Right hindlimb (tissue), 1 donor: ENCODE data around the gene RFC4.
"Not testable (repeated sequence)": the region's sequence is repeated elsewhere in the genome, so short reads cannot be mapped to it uniquely, and the experiment has no call there.

Experiments used
- DNase-seq: peaks from one replicate; pipeline ENCODE4 v3.0.0-alpha.2; 2018

RFC4 gene

DNA sequence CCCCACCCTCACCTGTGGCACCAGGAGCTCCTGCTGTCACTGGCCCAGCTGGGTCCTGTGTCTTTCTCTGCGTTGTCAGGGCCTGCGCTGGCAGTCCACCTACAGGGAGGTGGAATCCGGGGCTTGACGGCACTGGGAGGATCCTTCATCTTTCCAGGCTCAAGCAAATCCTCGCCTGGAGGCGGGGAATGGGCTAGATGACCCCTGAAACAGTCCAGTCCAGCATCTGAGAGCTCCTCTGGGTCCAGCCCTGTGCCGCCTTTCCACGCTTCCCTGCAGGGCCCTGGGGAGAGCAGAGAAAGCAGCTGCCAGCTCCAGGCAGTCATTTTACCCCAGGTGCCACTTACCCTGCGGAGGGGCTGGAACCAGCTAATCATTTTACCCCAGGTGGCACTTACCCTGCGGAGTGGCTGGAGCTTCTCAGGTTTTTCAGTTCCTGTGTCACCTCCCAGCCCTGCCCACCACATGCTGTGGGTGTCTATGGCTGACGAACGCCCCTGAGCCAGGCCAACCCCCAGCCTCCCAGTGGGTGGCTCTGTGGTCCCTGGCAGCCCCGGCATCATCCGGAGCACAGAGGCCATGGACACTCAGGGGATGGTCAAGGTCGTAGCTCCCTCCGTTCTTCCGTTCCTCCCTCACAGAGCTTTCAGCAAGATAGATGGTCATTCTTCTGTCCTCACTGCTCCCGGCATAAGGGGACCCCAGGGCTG is 18.3 kb upstream of the RFC4 start:
- DNase-seq: no peak

DNA sequence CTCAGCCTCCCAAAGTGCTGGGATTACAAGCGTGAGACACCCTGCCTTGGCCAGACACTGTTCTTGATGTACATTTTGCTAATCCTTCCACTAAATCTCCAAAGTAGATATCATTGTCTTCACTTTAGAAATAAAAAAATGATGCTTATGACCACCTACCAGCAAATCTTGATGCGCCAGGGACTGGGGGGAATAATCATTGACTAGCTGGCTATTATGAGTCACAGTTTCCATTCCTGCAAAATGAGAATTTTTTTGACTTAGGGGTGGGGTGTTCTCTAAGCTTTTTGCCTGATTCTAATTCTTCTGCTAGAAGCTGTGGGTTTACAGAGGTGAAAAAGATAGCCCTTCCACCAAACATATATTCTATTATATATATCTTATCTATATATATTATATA is 17.1 kb upstream of the RFC4 start:
- no peak for DNase-seq

DNA sequence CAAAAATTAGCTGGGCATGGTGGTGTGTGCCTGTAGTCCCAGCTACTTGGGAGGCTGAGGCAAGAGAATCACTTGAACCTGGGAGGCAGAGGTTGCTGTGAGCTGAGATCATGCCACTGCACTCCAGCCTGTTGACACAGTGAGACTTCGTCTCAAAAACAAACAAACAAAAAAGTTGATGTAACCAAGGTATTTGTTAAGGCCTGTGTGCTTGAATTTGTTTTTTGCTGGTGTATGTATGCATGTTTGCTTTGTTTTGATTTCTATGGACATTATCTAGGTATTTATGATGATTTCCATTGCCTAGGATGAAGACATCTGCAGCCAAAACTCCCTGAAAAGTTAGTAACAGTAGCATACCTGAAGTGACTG is 16.1 kb upstream of the RFC4 start:
- DNase-seq: not testable (repeated sequence)

- no peak for DNase-seq
Observed at GRCh38 chr3:186821429-186822387, 15.4 kb upstream of the RFC4 start.

DNA sequence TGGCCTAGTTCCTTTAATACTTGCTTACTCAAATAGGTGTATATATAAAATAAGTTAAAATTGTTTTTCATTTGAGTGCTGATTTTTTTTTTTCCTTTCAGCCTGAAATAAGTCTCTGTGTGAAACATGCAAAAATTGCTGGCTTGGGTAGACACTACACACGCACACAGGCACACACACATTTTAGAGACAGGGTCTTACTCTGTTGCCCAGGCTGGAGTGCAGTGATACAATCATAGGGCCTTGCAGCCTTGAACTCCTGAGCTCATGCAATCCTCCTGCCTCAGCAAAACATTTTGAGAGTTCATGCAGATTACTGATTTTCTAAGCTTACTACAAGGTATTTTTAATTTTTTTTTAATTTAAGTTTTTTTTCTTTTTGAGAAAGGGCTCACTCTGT is 12.7 kb upstream of the RFC4 start:
- no peak for DNase-seq

GRCh38 chr3:186818516-186818915 is 12.2 kb upstream of the RFC4 start:
- no peak for DNase-seq

DNA sequence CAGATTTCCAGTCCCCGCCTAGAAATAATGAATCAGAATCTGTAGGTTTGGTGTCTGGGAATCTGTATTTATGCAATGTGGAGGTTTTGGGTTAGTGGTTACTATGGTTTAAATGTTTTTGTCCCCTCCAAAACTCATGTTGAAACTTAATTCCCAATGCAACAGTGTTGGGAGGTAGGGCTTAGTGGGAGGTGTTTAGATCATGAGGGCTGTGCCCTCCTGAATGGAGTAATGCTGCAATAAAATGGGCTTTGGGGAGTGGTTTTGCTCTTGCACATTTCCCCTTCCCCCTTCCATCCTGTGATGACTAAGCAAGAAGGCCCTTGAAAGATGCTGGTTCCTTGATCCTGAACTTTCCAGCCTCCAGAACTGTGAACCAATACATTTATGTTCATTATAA is 9.2 kb upstream of the RFC4 start:
- no peak for DNase-seq

DNA sequence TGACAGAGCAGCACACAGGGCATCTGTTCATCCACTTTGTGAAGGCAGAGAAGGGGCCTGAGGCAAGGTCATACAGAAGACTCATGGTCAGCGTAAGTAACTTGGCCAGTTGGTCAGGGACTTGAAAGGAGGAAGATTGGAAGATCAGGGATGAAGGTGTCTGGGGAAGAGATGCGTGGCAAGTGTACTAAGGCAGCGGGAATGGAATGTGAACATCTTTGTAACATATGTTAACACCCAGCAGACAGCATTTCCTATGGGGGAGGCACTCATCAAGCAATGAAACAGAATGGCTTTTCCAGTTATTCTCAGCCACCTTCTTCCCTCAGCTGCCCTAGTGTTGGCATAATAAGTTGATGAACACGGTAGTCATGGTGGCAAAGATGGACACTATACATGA is 7.8 kb upstream of the RFC4 start:
- no peak for DNase-seq

DNA sequence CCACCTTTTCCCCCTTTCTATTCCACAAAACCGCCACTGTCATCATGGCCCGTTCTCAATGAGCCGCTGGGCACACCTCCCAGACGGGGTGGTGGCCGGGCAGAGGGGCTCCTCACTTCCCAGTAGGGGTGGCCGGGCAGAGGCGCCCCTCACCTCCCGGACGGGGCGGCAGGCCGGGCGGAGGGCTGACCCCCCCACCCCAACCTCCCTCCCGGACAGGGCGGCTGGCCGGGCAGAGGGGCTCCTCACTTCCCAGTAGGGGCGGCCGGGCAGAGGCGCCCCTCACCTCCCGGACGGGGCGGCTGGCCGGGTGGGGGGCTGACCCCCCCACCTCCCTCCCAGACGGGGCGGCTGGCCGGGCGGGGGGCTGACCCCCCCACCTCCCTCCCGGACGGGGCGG is 5.0 kb upstream of the RFC4 start:
- not testable (repeated sequence) for DNase-seq

- DNase-seq: no peak
Observed at GRCh38 chr3:186810336-186810996, 4.2 kb upstream of the RFC4 start.

DNA sequence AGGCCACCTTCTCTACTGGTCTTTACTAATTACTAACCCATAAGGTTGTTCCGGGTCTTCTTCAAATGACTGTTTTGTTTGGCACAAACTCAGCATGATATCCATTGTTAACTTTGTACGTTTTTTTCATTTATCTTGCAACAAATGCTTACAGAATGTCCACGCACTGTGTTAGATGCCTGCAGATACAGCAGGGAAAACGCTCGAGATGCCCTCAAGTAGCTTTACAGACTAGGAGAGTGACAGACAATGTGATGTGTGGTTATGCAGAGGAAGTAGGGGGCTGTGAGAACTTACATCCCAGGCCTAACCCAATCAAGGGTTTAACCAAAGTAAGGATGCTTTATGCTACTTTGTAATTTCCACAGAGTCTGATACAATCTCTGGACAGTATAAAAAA is 949 bp upstream of the RFC4 start:
- DNase-seq: no peak

DNA sequence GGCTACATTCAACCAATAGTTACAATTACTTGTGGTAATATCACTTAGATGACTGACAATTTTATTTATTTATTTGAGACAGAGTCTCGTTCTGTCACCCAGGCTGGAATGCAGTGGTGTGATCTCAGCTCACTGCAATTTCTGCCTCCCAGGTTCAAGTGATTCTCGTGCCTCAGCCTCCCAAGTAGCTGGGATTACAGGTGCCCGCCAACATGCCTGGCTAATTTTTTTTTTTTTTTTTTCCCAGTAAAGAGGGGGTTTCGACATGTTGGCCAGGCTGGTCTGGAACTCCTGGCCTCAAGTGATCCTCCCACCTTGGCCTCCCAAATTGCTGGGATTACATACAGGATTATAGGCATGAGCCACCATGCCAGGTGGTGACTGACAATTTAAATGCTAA is 2.8 kb downstream of the RFC4 start:
- DNase-seq: not testable (repeated sequence)

DNA sequence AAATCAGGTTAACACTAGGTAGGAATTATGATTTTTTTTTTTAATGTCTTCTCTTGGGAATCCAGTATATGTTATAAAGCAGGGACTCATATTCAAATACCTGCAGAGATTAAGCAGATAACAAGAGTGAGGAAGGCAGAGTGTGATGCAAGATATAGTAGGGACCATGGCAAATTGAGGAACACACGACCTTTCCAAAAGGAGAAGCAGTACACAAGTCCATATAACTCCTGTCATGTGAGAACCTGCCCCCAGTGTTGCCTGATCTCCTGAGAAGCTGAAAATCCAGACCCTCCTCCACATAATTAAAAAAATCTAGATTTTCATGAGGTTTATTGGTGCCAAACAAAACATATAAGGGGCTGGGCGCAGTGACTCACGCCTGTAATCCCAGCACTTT is 3.6 kb downstream of the RFC4 start:
- no peak for DNase-seq

- DNase-seq: no peak
Observed at GRCh38 chr3:186800285-186800684, 6.0 kb downstream of the RFC4 start.

DNA sequence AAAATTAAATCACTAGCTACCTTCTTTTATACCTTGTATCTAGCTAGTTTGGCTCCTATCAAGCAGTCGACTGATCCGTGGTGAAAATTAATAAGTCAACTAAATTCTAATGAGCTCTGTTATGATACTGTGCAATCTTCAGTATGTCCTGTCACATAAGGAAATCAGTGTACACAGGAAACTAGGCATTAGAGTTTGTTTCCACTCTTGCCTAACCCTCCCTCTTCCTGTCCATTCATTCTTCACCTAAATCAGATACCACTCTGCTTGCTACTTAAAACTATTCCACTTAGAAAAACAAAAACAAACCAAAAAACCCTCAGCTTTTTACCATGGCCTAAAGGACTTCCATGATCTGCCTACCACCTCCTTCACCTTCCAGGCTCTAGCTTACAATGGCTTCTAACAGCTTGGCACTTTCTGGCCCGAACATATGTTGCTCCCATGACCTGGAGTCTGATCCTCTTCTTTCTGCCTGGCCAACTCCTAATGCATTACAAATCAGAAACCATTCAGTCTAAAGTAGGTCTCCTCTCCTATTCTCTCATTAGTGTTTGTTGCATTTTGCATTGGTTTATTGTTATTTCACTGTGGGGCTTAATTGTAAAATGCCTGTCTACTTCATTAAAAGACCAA is 7.9 kb downstream of the RFC4 start:
- no peak for DNase-seq

GRCh38 chr3:186790261-186790981 is 15.9 kb downstream of the RFC4 start:
- no peak for DNase-seq

DNA sequence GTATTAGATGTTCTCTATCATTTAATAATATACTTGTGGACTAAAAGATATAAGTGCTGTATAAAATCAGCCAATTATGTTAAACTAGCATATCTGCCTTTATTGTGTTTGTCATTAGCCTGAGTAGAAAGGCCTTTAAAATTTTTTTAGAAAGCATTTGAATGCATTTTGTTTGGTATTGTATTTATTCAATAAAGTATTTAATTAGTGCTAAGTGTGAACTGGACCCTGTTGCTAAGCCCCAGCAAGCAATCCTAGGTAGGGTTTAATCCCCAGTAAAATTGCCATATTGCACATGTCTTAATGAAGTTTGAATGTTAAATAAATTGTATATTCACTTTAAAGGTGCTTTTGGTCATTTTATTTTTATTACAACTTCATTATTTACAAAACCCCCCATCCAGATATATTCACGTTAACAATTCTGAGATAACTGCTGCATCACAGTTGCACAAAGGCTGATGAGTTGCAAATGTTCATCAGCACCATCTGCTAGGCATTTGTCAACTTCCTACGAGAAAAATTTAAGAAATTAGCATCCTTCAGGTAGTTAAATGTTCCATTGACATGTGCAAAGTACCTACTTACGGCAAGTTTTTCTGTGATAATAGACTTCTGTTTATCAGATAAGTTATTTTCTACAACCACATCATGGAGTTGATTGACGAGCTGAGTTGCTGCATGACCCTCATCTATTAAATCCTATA is 16.6 kb downstream of the RFC4 start:
- no peak for DNase-seq

DNA sequence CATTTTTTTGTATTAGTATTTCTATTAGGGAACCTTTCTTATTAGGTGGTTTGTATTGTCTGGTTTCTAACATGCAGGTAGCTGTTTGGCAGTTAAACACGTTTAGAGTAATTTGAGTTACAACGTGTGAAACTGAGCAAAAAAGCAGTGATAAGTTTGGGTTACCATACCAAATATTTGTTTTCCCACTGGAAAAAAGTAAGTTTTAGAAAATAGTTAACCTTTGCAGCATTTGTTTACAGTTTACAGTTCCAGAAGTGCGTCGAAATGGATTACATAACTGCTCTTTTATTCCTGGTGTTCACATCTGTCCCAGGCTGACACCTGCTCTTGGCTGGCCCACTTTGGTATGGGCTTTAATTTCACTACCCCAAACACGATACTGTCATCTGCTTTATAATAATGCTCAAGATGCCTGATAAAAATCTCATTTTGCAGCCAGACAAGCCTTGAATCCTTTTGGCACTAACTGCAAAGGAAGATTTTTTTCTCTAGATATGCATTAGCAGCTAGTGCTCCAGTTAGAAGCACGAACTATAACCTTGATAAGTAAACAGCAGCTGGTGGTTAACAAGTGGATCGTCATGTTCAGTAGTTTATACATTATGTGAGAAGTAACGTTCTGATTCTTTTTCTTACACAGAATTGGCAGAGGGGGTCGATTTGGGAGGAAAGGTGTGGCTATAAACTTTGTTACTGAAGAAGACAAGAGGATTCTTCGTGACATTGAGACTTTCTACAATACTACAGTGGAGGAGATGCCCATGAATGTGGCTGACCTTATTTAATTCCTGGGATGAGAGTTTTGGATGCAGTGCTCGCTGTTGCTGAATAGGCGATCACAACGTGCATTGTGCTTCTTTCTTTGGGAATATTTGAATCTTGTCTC is 17.6 kb downstream of the RFC4 start:
- no peak for DNase-seq

DNA sequence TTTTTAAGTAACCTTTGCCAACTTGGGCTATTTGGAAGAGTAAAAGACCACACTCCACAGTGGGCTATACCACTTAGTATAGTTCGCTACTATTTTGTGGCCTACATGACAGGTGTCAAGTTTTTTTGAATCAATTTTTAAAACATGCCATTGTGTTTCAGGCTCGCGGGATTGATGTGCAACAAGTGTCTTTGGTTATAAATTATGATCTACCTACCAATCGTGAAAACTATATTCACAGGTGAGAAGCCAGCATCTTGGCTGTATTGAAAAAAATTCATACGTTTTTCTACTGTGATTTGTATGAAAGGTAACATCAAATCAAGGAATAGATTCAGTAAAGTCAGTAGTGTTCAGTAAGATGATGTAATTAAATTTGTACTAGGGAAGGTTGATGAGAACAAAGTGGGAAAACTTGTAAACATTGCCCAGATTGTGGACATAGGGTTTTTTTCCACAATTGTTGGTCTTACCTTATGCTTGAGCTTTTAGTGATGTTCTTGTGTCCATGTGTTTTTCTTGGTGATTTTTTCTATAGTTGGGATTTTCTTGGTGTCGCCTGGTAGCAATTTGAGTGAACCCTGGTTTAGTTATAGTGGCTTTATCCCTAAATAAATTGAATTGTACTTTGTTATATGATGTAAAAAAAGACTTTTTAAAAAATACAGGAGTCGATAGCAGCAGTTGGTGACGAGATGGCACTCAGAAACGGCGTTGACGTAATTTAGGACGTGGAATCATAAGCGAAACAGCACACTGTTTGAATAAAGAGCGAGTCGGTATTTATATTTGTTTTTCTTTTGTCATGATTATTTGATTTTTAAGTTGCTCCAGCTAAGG is 18.4 kb downstream of the RFC4 start:
- DNase-seq: no peak

DNA sequence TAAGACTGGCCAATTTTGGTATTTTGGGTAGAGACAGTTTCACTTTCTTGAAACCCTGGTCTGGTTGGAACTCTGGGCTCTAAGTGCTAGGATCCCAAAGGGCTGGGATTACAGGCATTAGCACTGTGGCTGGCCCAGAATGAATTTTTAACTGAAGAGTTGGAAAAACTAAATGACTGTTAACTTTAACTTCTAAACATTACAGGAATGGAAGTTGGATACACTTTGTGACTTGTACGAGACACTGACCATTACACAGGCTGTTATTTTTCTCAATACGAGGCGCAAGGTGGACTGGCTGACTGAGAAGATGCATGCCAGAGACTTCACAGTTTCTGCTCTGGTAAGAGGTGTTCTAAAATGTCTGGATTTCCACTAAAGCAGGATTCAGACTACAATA is 19.4 kb downstream of the RFC4 start:
- DNase-seq: no peak
